HTR-8/SVneo (cell line): Measurements from ENCODE around the gene PXYLP1.

Experiments used
- DNase-seq: peaks from one replicate; pipeline ENCODE4 v3.0.0; 2011; ENCODE audit warnings: low spot score, mixed read lengths; ENCODE audit not compliant: insufficient read length
- FAIRE-seq: peaks from 2 replicates; lab custom pipeline; 2011; peaks lifted over from hg19 to GRCh38; lab: Jason Lieb, UNC

PXYLP1 gene

GRCh38 chr3:141336672-141337522 is 105.3 kb downstream of the PXYLP1 start:
- DNase-seq: peak; percentile 17
- FAIRE-seq: no peak

GRCh38 chr3:141337523-141337854 is 105.9 kb downstream of the PXYLP1 start:
- DNase-seq: no peak
- FAIRE-seq: no peak

GRCh38 chr3:141337991-141338390 is 106.4 kb downstream of the PXYLP1 start:
- DNase-seq (no peak), FAIRE-seq (no peak)

- DNase-seq: no peak
- FAIRE-seq: no peak
Measured at GRCh38 chr3:141338881-141339280, 107.3 kb downstream of the PXYLP1 start.

- no peak for FAIRE-seq
- no peak for DNase-seq
Measured at GRCh38 chr3:141341536-141341935, 109.9 kb downstream of the PXYLP1 start.

- no peak for FAIRE-seq
- DNase-seq: no peak
Measured at GRCh38 chr3:141342386-141342785, 110.8 kb downstream of the PXYLP1 start.

GRCh38 chr3:141343077-141343476 is 111.5 kb downstream of the PXYLP1 start:
- FAIRE-seq: no peak
- no peak for DNase-seq

GRCh38 chr3:141343865-141344271 is 112.2 kb downstream of the PXYLP1 start:
- FAIRE-seq: no peak
- DNase-seq: no peak
